Large intestine (tissue), 3 donors: Measurements from ENCODE around the gene MYRIP. TPM values are rescaled to one million over a fixed set of nuclear protein-coding genes. Genes with fewer than 3 reads are reported as not detected.

Source experiments
- DNase-seq, 2 donors: peaks; one replicate each; pipeline versions ENCODE4 v3.0.0 to v3.0.0-alpha.2; 2013
- H3K27ac ChIP-seq: one replicate; pipeline ENCODE4 v1.5.1; 2013; ENCODE audit warnings: low read length
- H3K27me3 ChIP-seq: 2 replicates; pipeline ENCODE4 v1.6.1; 2013; ENCODE audit warnings: low read length; ENCODE audit not compliant: control insufficient read depth, insufficient read depth
- H3K36me3 ChIP-seq: 2 replicates; pipeline ENCODE4 v1.6.1; 2013; ENCODE audit warnings: low read length; ENCODE audit not compliant: control insufficient read depth, insufficient read depth
- H3K4me1 ChIP-seq: one replicate; pipeline ENCODE4 v1.6.1; 2013; ENCODE audit warnings: low read length; ENCODE audit not compliant: control insufficient read depth, insufficient read depth
- H3K4me3 ChIP-seq: one replicate; pipeline ENCODE4 v1.5.1; 2013; ENCODE audit warnings: low read length
- H3K9me3 ChIP-seq: one replicate; pipeline ENCODE4 v1.6.1; 2013; ENCODE audit warnings: mild to moderate bottlenecking, low read depth, low read length, moderate library complexity; ENCODE audit not compliant: control insufficient read depth
- WGBS: methylation state at CpG from one replicate; pipeline ENCODE4 v1.1.5; 2013; ENCODE audit warnings: low lambda C conversion rate; ENCODE audit not compliant: insufficient coverage; 5-methylcytosine and 5-hydroxymethylcytosine counted together
- polyA plus RNA-seq: library from polyadenylated mRNA; unstranded; fragments of 120-200 nt; gene quantifications from one replicate; pipeline ENCODE4 v1.2.1, GENCODE V29; 2013

MYRIP gene
- polyA plus RNA-seq, 1 donor: 3.1 TPM

DNA sequence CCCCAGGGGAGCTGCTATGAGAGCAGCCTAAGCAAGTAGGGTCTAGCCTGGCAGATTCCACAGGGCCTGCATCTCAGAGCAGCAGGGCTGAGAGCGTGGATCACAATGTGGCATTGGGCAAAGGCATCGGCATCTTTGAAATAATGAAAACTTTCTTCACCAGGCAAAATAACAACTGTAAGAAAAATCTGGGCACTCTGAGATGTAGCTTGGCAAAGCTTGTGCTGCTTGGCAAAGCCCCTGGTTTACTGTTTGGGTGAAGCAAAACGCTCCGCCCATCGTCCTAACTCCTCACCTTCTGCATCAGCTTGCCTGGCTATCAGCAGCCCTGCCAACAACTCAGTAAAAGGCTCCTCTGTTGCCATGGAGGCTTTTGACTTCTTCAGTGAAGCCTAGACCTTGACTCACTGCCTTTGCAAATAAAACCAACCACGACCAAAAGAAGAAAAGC is 287.3 kb downstream of the MYRIP start:
- Histone ChIP-seq H3K27ac (no peak overlapping the region), H3K4me3 (no peak overlapping the region), H3K36me3 (no peaks in the 10 kb centered on the region), H3K27me3 (no peaks in the 10 kb centered on the region), H3K9me3 (peaks cover 4% of the 10 kb centered on the region), H3K4me1 (no peaks in the 10 kb centered on the region)
- no CpG with 5 or more reads among the region's 6 CpGs for WGBS
- DNase-seq: no peak

DNA sequence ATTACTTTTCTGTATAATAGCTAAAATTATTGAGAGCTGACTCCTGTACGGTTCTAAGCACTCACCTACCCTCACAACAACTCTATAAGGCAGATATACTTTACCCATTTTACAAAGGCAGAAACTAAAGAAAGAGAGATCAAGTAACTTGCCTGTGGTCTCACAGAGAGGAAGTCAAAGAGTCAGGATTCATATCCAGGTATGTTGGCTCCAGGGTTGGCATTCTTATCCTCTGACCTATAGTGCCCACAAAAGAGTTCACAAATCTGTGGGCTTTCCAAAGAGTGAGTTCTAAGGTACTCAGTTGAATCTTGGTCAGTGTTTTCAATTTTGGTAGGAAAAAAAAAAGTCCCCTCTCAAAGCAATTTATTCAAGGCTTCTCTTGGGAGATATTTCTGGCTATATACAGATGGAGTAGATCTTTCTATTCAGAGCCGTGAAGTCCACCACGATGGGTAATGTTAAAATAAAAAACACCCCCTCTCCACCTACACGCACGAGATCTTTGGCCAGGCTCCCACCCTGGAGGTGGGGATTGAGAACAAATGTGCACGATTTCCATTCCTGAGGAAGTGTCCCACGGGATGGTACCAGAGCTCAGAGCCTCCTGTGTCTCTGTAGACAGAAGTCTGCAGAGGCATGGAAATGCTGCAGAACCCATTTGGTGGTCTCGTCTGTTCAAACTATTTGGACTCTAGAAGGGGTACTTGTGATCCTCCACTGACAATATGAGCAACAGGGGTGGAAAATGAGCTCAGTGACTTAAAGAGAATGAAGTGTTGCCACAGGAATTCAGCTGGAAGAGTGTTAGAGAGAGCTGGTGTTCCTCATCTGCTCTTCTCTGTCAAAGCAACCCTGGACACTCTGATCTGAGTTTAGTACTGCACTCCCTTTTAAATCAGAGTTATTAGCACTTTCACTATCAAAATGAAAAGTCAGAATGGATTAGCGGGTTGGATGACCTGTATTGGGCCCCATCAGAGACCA is 288.0 kb downstream of the MYRIP start:
- Histone ChIP-seq H3K4me1 (no peaks in the 10 kb centered on the region), H3K27me3 (no peaks in the 10 kb centered on the region), H3K9me3 (peaks cover 4% of the 10 kb centered on the region), H3K36me3 (no peaks in the 10 kb centered on the region), H3K27ac (no peak overlapping the region), H3K4me3 (no peak overlapping the region)
- WGBS: 100% methylated on average over 1 of the region's 9 CpGs
- no peak for DNase-seq

DNA sequence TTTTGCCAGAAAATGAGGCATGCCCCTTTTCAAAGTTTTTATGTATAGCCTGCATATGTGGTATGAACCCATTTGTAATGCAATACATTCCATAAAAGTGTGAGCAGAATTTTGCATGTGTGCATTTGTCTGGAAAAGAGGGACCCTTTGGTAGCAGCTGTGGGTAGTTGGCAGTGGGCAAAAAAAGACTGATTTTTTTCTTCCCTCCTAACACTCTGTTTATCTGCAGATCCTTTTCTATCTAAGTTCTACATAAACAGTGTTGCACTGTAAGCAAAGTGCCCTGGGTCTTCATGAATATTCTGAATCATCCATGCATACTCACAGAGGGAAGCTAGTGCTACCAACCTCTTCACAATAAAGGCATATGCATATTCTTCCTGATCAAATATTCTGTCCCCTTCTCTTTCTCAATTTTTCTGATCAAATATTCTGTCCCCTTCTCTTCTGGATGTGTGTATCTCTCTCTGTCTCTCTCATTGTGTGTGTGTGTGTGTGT is 288.9 kb downstream of the MYRIP start:
- no peaks in the 10 kb centered on the region for H3K27me3 ChIP-seq
- H3K36me3 ChIP-seq: no peaks in the 10 kb centered on the region
- H3K4me1 ChIP-seq: no peaks in the 10 kb centered on the region
- no peak overlapping the region for H3K27ac ChIP-seq
- H3K9me3 ChIP-seq: peaks cover 4% of the 10 kb centered on the region
- H3K4me3 ChIP-seq: no peak overlapping the region
- no peak for DNase-seq

DNA sequence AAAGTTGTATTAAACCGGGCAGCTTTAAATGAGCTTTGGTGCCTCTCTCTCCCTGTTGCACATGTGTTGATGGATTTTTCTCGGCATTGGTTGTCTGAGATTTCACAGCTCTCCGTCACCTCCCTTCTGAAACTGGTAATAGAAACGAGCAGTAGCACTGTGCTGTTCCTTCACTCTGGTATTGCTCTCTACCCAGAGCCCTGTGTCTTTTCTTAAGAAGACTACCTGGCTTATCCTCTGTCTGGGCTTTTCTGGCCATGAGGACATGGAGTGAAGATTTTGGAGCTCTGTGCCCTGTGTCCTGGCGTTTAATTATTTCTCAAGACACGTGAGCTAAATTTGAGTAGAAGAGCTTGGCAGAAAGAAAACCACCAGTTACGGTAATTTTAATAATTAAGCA is 290.5 kb downstream of the MYRIP start:
- 80% methylated on average over 1 of the region's 7 CpGs for WGBS
- H3K27ac ChIP-seq: no peak overlapping the region
- no peaks in the 10 kb centered on the region for H3K27me3 ChIP-seq
- no peaks in the 10 kb centered on the region for H3K4me1 ChIP-seq
- no peak overlapping the region for H3K4me3 ChIP-seq
- peaks cover 4% of the 10 kb centered on the region for H3K9me3 ChIP-seq
- DNase-seq: no peak
- H3K36me3 ChIP-seq: no peaks in the 10 kb centered on the region

DNA sequence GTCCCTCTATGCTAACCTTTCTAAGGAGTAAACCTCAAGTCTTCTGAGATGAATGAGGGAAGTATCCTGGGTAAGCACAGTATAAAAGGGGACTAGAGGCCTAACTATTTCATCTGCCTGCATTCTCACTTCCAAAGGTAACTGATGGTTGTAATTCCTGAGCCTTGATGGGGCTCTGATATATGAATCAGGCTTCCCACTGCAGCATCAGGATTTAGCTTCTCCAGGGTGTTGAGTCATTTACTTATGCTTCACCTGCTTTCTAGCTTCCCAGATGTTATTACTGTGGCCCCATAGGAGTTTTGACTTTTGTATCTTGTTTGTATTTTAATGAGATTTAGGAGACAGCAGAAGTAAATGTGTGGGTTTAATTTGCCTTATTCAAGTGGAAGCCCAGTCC is 292.8 kb downstream of the MYRIP start:
- Histone ChIP-seq H3K36me3 (no peaks in the 10 kb centered on the region), H3K9me3 (peaks cover 4% of the 10 kb centered on the region), H3K4me1 (no peaks in the 10 kb centered on the region), H3K4me3 (no peak overlapping the region), H3K27me3 (no peaks in the 10 kb centered on the region), H3K27ac (no peak overlapping the region)
- no peak for DNase-seq

DNA sequence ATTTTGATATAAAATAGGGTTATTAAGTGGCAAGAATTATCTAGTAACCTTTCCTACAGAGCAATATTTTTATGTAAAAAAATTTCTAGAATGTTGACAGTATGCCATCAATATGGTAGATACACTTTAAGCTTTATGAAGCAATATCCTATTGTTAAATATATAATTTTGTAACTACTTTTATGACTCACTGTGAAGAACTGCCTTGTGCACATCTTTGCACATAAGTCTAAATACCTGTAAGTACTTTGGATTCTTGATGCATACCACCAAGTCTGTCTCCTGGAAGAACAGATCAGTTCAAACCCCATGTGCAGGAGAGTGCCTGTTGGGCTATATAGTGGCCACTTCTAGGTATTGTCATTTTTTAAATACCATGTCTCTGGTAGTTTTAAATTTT is 294.4 kb downstream of the MYRIP start:
- no peak for DNase-seq
- Histone ChIP-seq H3K27me3 (no peaks in the 10 kb centered on the region), H3K36me3 (no peaks in the 10 kb centered on the region), H3K4me3 (no peak overlapping the region), H3K27ac (no peak overlapping the region), H3K4me1 (no peaks in the 10 kb centered on the region), H3K9me3 (peaks cover 4% of the 10 kb centered on the region)

DNA sequence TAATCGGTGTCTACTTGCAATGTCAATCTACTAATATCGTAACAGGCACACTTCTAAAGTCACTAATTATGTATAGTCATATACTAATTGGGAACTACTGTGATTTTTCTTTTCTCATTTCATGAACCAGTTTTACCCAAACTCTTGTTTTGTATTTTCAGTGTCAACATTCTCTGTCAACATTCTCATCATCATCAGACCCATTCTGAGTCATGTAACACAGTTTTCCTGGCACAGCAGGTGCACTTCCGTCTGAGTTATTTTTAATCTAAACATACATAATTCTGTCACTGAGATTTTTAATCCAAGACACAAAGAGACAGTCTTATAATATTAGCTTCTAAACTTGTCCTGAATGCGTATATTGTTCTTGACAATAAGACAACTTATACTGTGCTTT is 295.0 kb downstream of the MYRIP start:
- Histone ChIP-seq H3K27ac (no peak overlapping the region), H3K36me3 (no peaks in the 10 kb centered on the region), H3K4me3 (no peak overlapping the region), H3K9me3 (peaks cover 4% of the 10 kb centered on the region), H3K4me1 (no peaks in the 10 kb centered on the region), H3K27me3 (no peaks in the 10 kb centered on the region)
- no peak for DNase-seq
- 100% methylated on average over 1 of the region's 4 CpGs for WGBS

DNA sequence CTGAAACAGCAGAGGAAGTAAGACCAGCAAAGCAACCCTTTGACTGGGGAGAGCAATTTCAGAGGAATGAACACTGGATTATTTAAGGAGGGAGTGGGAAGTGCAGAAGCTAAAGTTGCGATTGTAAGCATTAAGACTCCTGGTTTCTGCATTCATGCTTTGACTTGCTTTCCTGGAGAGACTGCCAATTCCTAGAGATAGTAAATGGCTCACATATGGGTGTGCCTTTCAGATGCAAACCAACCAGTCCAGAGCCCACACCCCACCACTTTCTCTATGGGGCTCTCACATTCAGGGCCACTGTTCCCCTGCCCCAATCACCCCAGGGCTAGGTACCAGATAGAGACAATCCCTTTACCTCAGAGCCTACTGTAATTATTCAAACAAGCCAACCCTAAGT is 299.2 kb downstream of the MYRIP start:
- Histone ChIP-seq H3K4me1 (no peaks in the 10 kb centered on the region), H3K27ac (no peak overlapping the region), H3K9me3 (no peaks in the 10 kb centered on the region), H3K27me3 (no peaks in the 10 kb centered on the region), H3K36me3 (no peaks in the 10 kb centered on the region), H3K4me3 (no peak overlapping the region)
- no peak for DNase-seq
- WGBS: no CpG with 5 or more reads among the region's 1 CpG

DNA sequence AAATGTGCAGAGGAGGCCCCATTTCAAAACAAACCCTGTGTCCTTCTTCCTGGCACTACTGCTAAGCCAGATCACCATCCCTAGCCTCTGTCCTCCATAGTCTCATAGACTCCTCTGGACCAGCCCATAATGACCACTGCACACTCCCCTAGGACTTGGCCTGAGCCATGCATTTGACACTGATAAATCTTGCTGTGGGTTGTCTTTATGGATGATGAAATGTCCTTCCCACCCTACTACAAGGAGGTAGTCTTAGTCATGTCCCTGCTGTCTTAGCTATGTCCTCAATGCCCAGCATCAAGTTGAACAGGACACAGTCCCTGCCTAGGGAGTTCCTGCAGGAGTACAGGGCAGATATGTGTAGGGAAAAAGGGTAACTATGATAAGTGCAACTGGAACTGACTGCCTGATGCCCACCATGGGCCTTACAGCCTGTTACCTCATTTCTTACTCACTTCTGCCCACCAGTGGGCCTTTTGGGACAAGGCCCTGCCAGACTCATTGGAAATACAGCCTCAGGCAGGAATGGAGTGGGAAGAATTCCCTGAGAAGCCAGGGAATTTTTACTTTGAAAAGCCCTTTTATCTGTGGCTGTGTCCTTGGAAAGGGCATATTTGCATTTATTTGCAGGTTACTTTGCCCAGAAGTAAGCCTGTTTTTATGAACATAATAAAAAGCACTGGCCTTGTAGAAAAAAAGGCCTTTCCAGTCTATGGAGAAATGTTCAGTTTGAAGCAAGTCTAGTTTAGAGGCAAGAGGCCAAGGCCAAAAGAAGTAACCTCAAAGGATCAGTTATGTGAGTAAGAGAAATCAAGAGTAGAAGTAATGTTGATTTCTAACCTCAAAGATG is 300.5 kb downstream of the MYRIP start:
- no peak overlapping the region for H3K4me3 ChIP-seq

DNA sequence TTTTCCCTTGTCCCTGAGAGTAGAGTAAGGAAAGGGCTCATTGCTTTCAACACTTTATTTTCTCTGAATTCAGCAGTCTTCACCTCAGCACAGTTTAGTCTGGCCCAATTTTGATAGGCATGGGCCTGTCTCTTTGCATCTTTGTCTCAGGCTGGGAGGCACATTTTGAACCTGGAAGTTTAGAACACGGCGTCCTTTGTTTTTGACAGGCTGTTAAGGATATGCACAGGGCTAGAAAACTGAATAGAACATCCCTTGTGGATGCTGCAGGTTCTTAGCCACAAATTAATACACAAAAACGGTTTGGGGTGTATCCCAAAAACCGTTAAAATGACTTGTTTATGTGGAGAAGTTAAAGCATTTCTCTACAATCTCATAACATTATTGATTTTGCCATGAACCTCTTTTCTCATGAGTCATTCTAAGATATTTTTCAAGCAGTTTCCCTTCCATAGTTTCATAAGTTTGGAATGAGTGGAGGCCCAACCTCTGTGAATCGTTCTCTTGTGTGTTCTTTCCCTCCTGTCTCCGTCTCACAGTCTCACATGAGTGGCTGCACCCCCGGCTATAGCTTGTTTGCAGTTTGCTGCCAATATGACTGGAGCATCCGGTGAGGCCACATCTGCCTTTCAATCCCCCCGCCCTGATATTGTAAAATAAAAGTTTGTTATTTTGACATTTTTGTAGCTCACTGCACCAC is 307.2 kb downstream of the MYRIP start:
- Histone ChIP-seq H3K27ac (no peak overlapping the region), H3K9me3 (no peaks in the 10 kb centered on the region), H3K27me3 (no peaks in the 10 kb centered on the region), H3K4me1 (no peaks in the 10 kb centered on the region), H3K4me3 (no peak overlapping the region), H3K36me3 (no peaks in the 10 kb centered on the region)
- 80% methylated on average over 2 of the region's 9 CpGs for WGBS
- no peak for DNase-seq

More for the DNA sequence above, 300.5 kb downstream of the MYRIP start:
- no peak for DNase-seq
- H3K4me1 ChIP-seq: no peaks in the 10 kb centered on the region
- H3K36me3 ChIP-seq: no peaks in the 10 kb centered on the region
- H3K27ac ChIP-seq: no peak overlapping the region
- H3K9me3 ChIP-seq: no peaks in the 10 kb centered on the region
- H3K27me3 ChIP-seq: no peaks in the 10 kb centered on the region
